NCI-H128 (cell line): ENCODE data around the gene STON2.

Experiments used
- DNase-seq: peaks from one replicate; lab custom pipeline; 2025; ENCODE audit not compliant: unreplicated experiment; lab: John Stamatoyannopoulos, UW

STON2 gene

GRCh38 chr14:81305065-81305464 lies 95.1 kb downstream of the STON2 start:
- no peak for DNase-seq

- DNase-seq, result no peak
These were observed 96.7 kb downstream of the STON2 start for GRCh38 chr14:81303258-81303935.

- no peak for DNase-seq
These were observed 97.5 kb downstream of the STON2 start for GRCh38 chr14:81302638-81303037.

GRCh38 chr14:81301813-81302212 lies 98.3 kb downstream of the STON2 start:
- no peak for DNase-seq

DNA sequence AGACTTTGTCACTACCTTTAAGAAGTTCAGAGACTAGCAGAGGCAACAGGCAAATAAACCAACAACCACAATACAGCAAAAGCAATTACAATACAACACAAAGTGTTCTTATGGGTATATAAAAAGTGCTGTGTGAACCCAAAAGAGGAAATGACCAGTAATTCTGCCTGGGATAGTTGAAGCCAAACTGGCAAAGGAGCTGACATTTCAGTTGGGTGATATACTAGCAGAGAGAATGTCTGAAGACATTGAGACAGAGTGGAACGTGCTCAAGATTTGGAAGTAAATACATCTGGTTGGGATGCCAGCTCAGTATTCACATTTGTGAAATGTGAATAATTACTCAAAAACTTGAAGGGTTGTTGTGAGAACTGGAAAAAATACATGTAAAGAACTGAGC lies 98.8 kb downstream of the STON2 start:
- DNase-seq, result no peak

- no peak for DNase-seq
These were observed 101.2 kb downstream of the STON2 start for GRCh38 chr14:81298911-81299310.

GRCh38 chr14:81298122-81298521 lies 102.0 kb downstream of the STON2 start:
- no peak for DNase-seq

DNA sequence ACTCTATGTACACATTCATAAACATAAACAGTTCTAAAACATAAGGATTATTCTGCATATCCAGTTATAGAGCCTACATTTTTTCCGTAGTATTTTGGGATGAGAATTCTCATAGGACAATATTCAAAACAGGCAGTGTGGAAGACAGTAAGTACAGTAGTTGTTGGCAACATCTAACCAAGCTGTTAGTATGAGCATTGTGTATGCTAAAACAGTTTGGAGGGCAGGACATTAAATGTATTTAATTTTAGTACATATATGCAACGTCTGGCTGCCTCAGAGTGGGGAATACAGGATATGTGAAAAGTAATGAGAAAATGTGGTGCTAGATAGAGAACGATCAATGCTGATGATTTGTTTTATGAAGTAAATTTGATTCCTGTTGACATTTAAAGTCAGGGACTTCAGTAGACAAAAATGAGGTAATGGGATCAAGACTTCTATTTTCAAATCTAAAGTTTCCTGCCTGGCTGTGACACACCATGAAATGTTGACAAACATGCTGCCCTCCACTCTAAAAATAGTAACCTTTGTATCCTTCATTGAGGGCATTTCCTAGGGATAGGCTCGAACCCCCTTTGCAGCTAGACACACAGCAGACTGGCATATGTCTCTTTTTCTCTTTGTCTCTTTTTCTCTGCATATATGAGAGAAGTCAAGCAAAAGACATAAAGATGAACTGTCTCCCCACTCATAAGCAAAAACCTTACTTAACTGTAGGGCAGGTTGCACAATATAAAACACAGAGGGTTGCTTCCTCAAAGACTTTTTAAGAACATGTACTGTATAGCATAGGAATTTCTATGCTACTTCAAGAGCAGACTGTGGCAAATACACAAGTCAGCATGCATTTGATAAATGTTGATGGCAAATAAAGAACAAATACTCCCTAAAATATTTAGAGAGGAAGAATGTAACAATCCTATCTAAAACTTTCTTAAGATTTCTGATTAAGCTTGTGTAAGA lies 103.9 kb downstream of the STON2 start:
- DNase-seq, result no peak

GRCh38 chr14:81289516-81289915 lies 110.6 kb downstream of the STON2 start:
- DNase-seq, result no peak

DNA sequence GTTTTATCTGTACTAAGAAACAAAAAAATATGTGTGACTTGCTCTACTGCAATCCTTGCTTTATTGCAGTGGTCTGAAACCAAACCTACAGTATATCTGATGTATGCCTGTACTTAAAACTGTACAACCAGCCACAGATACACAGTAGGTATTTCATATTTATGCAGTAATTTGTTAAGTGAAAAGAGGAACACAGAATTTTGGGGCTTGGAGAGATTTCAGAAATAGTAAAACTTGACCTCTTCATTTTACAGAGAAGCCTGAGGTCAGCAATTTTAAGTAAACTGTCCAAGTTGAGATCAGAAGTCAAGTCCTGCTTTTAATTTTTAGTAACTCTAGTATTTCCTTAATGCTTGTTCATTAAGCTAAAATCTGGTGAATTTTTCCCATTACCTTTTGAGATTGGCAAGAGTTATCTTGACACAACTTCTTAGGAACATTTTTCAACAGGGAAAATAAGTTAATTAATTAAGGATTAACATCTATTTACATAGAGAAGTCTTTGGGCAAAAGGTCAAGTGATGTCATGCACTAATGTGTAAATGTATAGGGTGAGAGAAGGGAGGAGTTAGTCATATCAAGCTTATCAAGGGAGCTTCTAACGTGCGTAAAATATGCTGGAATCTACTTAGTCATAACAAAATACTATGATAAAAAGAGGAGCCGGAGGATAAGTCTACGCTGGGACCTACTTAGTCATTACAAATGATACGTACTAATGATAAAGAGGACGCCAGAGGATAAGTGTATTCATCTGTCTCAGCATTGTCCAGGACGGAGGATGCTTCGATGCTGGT lies 113.4 kb downstream of the STON2 start:
- DNase-seq, result no peak

GRCh38 chr14:81285245-81285644 lies 114.9 kb downstream of the STON2 start:
- no peak for DNase-seq

- no peak for DNase-seq
These were observed 118.8 kb downstream of the STON2 start for GRCh38 chr14:81281332-81281731.

DNA sequence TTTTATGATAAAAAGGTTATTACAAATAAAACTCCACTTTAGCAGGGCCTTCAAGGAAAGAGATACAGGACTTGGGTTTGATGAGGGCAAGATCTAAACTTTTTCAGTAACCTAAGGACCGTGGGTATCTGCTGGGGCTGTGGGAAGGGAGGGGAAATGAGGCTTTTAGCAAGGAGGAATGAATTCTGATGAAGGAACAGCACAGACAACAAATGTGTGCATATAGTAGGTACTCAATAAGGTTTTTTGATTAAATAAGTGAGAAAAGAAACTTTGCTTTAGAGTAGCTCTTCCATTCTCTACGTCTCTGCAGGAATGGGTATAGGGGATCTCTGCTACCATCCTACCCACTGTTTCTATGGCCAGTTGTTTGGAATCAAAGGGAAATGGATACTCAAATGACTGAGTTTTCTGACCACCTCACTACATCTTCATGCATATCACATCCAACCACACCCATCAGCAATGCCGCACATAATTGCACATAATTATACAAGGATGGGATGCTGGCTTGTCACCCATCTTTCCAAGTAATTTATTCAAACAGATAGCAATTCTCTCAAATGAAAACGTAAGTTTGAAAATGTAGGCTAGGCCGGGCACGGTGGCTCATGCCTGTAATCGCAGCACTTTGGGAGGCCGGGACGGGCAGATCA lies 119.9 kb downstream of the STON2 start:
- DNase-seq, result no peak

- no peak for DNase-seq
These were observed 123.0 kb downstream of the STON2 start for GRCh38 chr14:81277096-81277495.

DNA sequence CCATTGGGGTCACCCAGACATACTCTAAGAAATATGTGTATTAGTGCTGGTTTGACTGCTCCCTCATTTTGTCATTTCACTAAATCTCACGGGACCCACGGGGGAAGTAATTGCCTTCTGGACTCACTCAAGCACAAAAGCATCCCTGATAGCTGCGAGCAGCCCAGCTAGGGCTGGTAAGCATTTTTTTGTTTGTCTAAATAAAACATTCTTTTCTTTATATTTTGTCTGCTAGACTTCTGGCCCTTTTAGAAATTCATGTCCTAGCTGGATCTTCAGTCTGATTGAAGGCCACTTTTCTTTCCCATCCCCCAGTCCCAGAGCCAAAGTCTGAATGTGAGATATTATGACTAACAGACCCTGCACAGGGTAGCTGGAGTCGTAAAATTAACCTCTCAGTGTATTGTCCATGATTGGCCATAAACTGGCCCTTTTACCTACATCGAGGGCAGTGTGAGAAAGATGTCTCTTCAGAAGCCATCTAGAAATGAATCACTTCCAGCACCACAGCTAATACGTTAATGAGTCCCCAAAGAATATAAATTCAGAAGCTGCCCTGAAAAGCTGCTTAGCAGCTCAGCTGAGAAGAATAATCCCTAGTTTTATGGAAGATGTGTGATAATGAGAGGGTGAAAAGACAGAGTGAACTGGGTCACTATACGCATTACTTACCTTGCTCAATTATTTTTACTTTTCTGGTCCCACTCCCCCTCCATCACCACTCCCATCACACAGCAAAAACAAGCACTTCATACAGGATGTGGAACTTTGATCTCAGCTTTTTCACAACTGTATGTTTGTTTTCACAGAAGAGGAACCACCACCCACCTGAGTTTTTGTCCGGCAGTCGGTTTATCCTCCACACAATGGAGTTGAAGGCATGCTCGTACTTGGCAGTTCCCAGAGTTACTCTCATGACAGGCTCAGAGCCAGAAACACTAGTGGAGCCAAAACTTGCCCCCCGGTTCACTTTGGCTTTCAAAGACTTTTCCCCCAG lies 123.8 kb downstream of the STON2 start:
- no peak for DNase-seq

DNA sequence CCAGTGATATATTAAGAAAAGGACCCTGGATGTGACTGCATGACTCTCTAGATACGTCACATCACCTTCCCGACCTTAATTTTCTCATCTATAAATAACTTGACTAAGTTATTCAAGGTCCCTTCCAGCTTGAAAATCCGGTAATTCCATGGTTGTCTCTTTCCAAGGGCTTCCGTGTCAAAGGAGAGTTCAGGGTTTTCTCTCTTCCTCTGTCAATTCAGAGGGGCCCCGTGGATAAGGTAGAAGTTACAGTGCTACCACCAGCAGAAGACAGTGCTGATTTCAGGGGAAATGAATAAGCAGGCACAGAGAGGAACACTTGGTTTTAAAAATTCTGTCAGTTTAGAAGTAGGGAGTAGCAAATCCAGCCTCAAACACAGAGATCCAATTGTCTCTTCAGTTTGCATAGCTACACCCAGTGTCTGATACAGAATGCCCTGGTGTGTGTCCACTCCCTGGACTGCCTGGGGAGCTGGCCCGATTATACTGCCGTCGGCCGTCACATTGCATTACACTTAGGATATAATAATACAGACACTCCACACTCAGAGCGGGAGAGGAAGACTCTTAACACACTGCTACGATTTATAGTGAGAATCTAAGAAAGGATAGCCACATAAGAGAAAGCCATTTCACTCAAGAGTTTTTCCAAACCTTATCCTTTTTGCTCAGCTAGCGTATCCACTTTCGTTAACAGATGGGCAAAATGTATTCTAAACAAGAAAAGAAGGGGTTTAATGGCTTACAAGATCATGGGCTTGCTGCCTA lies 124.6 kb downstream of the STON2 start:
- no peak for DNase-seq

- DNase-seq, result no peak
These were observed 126.1 kb downstream of the STON2 start for GRCh38 chr14:81273961-81274575.

- no peak for DNase-seq
These were observed 126.6 kb downstream of the STON2 start for GRCh38 chr14:81273521-81273920.

GRCh38 chr14:81272317-81272716 lies 127.8 kb downstream of the STON2 start:
- DNase-seq, result no peak
